Thyroid gland (tissue), 4 donors: ENCODE results near the gene FAM240A. TPM values are rescaled to one million over a fixed set of nuclear protein-coding genes. Genes with fewer than 3 reads are reported as not detected.

Experiments
- DNase-seq, 2 donors: peaks; one replicate each; pipeline ENCODE4 v3.0.0-alpha.2; 2019
- H3K27ac ChIP-seq, 3 donors: fragments of 200-600 bp; sonication (generic); 1 replicate in 2 of 3; 2 replicates in 1 of 3; pipeline ENCODE4 v1.5.1; 2016 to 2019; ENCODE audit warnings: mild to moderate bottlenecking in 1 of 3, moderate library complexity in 1 of 3
- H3K27me3 ChIP-seq: fragments of 200-600 bp; sonication (generic); one replicate; pipeline ENCODE4 v1.5.1; 2019
- H3K36me3 ChIP-seq, 2 donors: fragments of 200-600 bp; sonication (generic); one replicate each; pipeline ENCODE4 v1.5.1; 2016 to 2019
- H3K4me1 ChIP-seq, 2 donors: fragments of 200-600 bp; sonication (generic); one replicate each; pipeline ENCODE4 v1.5.1; 2017 to 2019
- H3K4me3 ChIP-seq, 3 donors: fragments of 200-600 bp; sonication (generic); replicated peaks in 1 of 3; 1 replicate in 2 of 3; 2 replicates in 1 of 3; pipeline ENCODE4 v1.5.1; 2016; ENCODE audit warnings: mild to moderate bottlenecking in 1 of 3
- H3K9me3 ChIP-seq: fragments of 200-600 bp; sonication (generic); one replicate; pipeline ENCODE4 v1.5.1; 2017
- POLR2A ChIP-seq, 2 donors: fragments of 450-650 bp; IDR thresholded peaks; one replicate each; pipeline ENCODE4 v1.6.1; 2017; ENCODE audit warnings: antibody characterized with exemption in 2 of 2, mild to moderate bottlenecking in 2 of 2, moderate library complexity in 1 of 2
- WGBS, 2 donors: methylation state at CpG; one replicate each; pipeline ENCODE4 v1.1.5; 2017; 5-methylcytosine and 5-hydroxymethylcytosine counted together
- intact Hi-C: fragments of 100-400 bp; cut with DNase I; formaldehyde crosslinking; loops from one replicate; pipeline ENCODE4 v1.15.1; 2023
- total RNA-seq, 4 donors: library from RNA; depleted of rRNA; stranded (reverse); fragments of >200 nt; gene quantifications; one replicate each; pipeline ENCODE4 v1.2.3, GENCODE V29; 2016
- TF ChIP-seq, protein P1 (sequence below), 6 experiments: fragments of 200-600 bp in 3 of 6; fragments of 450-650 bp in 3 of 6; sonication (generic) in 3 of 6; IDR thresholded peaks; one replicate each; pipeline ENCODE4 v1.5.1; 2016 to 2019; ENCODE audit warnings: antibody characterized with exemption in 6 of 6, mild to moderate bottlenecking in 2 of 6, inconsistent platforms in 1 of 6, moderate library complexity in 1 of 6

The FAM240A gene
- total RNA-seq, 4 donors from 2014 or later = 0.22 to 1.1 TPM; not detected in 2

DNA sequence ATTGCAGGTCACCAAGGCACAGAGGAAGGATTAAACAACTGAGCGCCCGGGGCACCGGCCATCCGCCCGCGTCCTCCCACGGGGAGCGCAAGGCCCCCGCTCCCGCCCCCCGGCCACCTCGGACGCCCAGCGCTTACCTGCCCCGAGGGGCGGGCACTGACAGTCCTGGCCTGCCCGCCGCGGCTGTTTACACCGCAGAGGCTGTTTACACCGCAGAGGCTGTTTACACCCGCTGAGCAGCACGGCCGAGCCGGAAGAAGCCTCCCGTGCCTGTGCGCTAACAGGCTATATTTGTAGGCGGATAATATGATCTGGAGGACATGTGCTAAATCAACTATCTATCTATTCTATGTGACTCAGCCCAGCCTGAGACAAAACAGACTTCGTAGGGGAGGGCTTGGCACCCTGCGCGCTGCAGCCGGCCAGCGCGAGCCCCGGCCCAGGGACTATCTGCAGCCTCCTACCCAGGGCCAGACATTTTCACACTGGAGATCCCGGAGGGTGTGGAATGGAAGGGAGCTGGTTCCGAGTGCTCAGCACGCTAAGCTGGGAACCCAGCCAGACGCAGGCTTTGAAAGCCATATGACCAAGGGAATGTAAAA, 46.2 kb upstream of the FAM240A start, which contains the start of gene LRRC2:
Gene LRRC2 (minus strand): TSS at position 263 of the 602 bp plus-strand sequence. CDS start 14,711 bp downstream, outside the sequence.
- Histone ChIP-seq H3K9me3 (no peaks in the 10 kb centered on the region), H3K4me1 (peaks cover 38 to 41% of the 10 kb centered on the region in 2 donors), H3K36me3 (no peaks in the 10 kb centered on the region), H3K4me3 (peak within 1 kb of the TSS; percentile 30 to 60 (median 54)), H3K27ac (peak within 1 kb of the TSS; percentile 96 to 98 (median 98)), H3K27me3 (no peaks in the 10 kb centered on the region)
- intact Hi-C loops = no loop called here
- peak; percentile 81 to 84 for DNase-seq
- TF ChIP-seq, protein P1, sequence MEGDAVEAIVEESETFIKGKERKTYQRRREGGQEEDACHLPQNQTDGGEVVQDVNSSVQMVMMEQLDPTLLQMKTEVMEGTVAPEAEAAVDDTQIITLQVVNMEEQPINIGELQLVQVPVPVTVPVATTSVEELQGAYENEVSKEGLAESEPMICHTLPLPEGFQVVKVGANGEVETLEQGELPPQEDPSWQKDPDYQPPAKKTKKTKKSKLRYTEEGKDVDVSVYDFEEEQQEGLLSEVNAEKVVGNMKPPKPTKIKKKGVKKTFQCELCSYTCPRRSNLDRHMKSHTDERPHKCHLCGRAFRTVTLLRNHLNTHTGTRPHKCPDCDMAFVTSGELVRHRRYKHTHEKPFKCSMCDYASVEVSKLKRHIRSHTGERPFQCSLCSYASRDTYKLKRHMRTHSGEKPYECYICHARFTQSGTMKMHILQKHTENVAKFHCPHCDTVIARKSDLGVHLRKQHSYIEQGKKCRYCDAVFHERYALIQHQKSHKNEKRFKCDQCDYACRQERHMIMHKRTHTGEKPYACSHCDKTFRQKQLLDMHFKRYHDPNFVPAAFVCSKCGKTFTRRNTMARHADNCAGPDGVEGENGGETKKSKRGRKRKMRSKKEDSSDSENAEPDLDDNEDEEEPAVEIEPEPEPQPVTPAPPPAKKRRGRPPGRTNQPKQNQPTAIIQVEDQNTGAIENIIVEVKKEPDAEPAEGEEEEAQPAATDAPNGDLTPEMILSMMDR (IDR thresholded peaks at IDR 0.05) = no peak
- TF ChIP-seq POLR2A (IDR thresholded peaks at IDR 0.05) = peak in 1 of 2 donors; percentile 93
- WGBS, 2 donors = 2 to 4% methylated on average over 22 to 31 of the region's 39 CpGs

DNA sequence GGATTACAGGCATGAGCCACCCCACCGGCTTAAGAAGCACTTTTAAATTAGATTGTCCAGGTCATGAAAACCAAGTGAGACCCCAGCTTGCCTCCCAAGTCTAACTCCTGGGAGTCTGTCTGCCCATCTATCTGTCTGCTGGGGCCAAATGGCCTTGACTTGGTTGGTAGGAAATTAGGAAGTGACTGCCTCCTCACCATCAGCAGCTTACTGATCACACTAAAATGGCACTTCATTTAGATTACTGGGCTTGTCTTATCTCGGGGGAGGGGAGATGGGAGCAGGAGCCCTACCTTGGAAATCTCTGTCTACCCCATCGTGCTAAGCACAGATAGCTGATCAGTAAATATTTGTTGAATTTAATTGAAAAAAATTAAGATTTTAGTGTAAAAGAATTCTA, 40.6 kb upstream of the FAM240A start:
- Histone ChIP-seq H3K4me3 (no peak overlapping the region), H3K27me3 (no peaks in the 10 kb centered on the region), H3K4me1 (peaks cover 20 to 25% of the 10 kb centered on the region in 2 donors), H3K9me3 (no peaks in the 10 kb centered on the region), H3K27ac (no peak overlapping the region), H3K36me3 (no peaks in the 10 kb centered on the region)
- TF ChIP-seq, protein P1 (IDR thresholded peaks at IDR 0.05) = no peak
- no peak for TF ChIP-seq POLR2A (IDR thresholded peaks at IDR 0.05)
- intact Hi-C loops = loop anchor here (10.0 kb wide), 1 partner anchor 53 kb away; no protein-coding TSS in a partner anchor
- no peak for DNase-seq
- 86% methylated on average over 3 of the region's 3 CpGs for WGBS, 2 donors

DNA sequence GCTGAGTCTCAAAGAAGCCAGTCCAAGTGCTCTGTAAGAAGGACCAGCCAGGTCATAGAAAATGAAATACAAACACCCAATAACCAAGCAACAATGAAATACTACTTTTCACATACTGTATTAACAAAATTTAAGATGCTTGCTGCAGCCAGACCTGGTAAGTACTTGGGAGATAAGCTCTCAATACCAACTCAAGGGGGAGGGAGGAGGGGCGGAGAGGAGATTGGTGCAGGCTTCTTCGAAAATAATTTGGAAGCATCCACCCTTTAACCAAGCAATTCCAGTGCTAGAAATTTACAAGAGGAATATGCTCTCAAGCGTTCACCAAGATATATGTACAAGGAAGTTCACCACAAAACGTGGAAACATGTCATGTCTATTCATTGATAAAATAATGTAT, 38.6 kb upstream of the FAM240A start:
- intact Hi-C loops = loop anchor here (10.0 kb wide), 1 partner anchor 51 kb away; no protein-coding TSS in a partner anchor
- Histone ChIP-seq H3K4me3 (no peak overlapping the region), H3K4me1 (peaks cover 19 to 26% of the 10 kb centered on the region in 2 donors), H3K27me3 (no peaks in the 10 kb centered on the region), H3K36me3 (no peaks in the 10 kb centered on the region), H3K27ac (peak overlapping the region; percentile 66 to 74 (median 72)), H3K9me3 (no peaks in the 10 kb centered on the region)
- WGBS, 2 donors = 44 to 57% methylated on average over 4 of the region's 4 CpGs
- DNase-seq = peak; percentile 38 to 48
- TF ChIP-seq POLR2A (IDR thresholded peaks at IDR 0.05) = no peak
- TF ChIP-seq, protein P1 (IDR thresholded peaks at IDR 0.05) = no peak

DNA sequence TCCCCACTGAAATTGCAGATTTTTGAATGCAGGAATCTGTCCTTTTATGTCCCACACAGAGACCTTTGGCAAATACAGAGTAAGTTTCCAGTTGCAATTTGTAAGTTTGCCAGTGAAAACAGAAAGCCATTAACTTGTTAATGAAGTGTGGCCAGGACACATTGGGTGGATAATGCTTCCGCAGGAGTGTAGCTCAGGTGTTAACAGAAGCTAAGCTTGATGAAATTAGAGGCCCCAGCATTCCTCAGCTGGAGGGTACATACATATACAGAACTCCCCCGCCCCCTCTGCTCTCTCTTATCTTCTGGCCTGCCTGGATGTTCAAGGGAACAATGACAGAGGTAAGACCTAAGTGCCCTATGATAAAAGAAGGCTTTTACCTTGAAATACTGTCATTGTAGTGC, 38.1 kb upstream of the FAM240A start:
- peak in 1 of 2 donors; percentile 60 for TF ChIP-seq POLR2A (IDR thresholded peaks at IDR 0.05)
- TF ChIP-seq, protein P1 (IDR thresholded peaks at IDR 0.05) = no peak
- no peaks in the 10 kb centered on the region for H3K36me3 ChIP-seq
- H3K4me3 ChIP-seq = no peak overlapping the region
- H3K9me3 ChIP-seq = no peaks in the 10 kb centered on the region
- intact Hi-C loops = loop anchor here (10.0 kb wide), 1 partner anchor 51 kb away; no protein-coding TSS in a partner anchor
- peaks cover 25 to 31% of the 10 kb centered on the region in 2 donors for H3K4me1 ChIP-seq
- DNase-seq = peak; percentile 54 to 59
- 55 to 64% methylated on average over 2 of the region's 2 CpGs for WGBS, 2 donors
- H3K27me3 ChIP-seq = no peaks in the 10 kb centered on the region
- H3K27ac ChIP-seq = peak overlapping the region; percentile 66 to 74 (median 72)
